GM12878 (cell line): ENCODE data around the gene GMPPA.

Source experiments
- CHD4 ChIP-seq: fragments of 200-600 bp; sonication (generic); IDR thresholded peaks from 2 replicates; pipeline ENCODE4 v1.6.1; 2016; ENCODE audit warnings: mild to moderate bottlenecking
- EZH2 ChIP-seq: IDR thresholded peaks from 2 replicates; pipeline ENCODE4 v1.6.1; 2012; ENCODE audit warnings: low read depth, mild to moderate bottlenecking, control low read depth, inconsistent platforms, low read length, borderline replicate concordance; ENCODE audit not compliant: control insufficient read depth
- PKNOX1 ChIP-seq: fragments of 450-650 bp; IDR thresholded peaks from 2 replicates; pipeline ENCODE4 v1.6.1; 2016; ENCODE audit warnings: mild to moderate bottlenecking
- POLR2AphosphoS5 ChIP-seq: IDR thresholded peaks from 2 replicates; pipeline ENCODE4 v1.6.1; 2011; ENCODE audit warnings: mild to moderate bottlenecking, low read length, inconsistent platforms
- TF ChIP-seq, protein P1 (sequence below): IDR thresholded peaks from 2 replicates; pipeline ENCODE4 v1.6.1; 2011; ENCODE audit warnings: borderline replicate concordance, low read depth, mild to moderate bottlenecking, moderate library complexity, mixed read lengths, low read length; ENCODE audit not compliant: insufficient read depth; ENCODE audit errors: extremely low read length
- TF ChIP-seq, protein P2 (sequence below), 3 experiments: IDR thresholded peaks in 2 of 3; conservative IDR thresholded peaks in 1 of 3; 2 replicates each; pipeline ENCODE4 v1.5.1; 2011; ENCODE audit warnings: low read depth in 3 of 3, low read length in 3 of 3, mild to moderate bottlenecking in 3 of 3, control low read depth in 2 of 3, moderate library complexity in 2 of 3, inconsistent platforms in 1 of 3, mixed read lengths in 1 of 3; ENCODE audit not compliant: control insufficient read depth in 2 of 3, insufficient read depth in 1 of 3; ENCODE audit errors: extremely low read depth in 1 of 3

DNA sequence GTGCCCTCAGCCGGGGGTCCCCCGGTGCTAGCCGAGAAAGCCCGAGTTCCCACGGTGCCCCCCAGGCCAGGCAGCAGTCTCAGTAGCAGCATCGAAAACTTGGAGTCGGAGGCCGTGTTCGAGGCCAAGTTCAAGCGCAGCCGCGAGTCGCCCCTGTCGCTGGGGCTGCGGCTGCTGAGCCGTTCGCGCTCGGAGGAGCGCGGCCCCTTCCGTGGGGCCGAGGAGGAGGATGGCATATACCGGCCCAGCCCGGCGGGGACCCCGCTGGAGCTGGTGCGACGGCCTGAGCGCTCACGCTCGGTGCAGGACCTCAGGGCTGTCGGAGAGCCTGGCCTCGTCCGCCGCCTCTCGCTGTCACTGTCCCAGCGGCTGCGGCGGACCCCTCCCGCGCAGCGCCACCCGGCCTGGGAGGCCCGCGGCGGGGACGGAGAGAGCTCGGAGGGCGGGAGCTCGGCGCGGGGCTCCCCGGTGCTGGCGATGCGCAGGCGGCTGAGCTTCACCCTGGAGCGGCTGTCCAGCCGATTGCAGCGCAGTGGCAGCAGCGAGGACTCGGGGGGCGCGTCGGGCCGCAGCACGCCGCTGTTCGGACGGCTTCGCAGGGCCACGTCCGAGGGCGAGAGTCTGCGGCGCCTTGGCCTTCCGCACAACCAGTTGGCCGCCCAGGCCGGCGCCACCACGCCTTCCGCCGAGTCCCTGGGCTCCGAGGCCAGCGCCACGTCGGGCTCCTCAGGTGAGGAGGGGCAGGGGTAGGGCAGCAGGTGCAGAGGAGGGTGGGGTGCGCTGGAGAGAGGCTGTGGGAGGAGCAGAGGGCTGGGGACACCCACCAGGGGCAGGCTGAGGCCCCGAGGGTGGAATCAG, 14.1 kb upstream of the GMPPA start:
- TF ChIP-seq, protein P1, sequence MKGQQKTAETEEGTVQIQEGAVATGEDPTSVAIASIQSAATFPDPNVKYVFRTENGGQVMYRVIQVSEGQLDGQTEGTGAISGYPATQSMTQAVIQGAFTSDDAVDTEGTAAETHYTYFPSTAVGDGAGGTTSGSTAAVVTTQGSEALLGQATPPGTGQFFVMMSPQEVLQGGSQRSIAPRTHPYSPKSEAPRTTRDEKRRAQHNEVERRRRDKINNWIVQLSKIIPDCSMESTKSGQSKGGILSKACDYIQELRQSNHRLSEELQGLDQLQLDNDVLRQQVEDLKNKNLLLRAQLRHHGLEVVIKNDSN: no peak
- TF ChIP-seq EZH2 (no peak), POLR2AphosphoS5 (no peak), PKNOX1 (no peak), CHD4 (no peak)
- TF ChIP-seq, protein P2, sequence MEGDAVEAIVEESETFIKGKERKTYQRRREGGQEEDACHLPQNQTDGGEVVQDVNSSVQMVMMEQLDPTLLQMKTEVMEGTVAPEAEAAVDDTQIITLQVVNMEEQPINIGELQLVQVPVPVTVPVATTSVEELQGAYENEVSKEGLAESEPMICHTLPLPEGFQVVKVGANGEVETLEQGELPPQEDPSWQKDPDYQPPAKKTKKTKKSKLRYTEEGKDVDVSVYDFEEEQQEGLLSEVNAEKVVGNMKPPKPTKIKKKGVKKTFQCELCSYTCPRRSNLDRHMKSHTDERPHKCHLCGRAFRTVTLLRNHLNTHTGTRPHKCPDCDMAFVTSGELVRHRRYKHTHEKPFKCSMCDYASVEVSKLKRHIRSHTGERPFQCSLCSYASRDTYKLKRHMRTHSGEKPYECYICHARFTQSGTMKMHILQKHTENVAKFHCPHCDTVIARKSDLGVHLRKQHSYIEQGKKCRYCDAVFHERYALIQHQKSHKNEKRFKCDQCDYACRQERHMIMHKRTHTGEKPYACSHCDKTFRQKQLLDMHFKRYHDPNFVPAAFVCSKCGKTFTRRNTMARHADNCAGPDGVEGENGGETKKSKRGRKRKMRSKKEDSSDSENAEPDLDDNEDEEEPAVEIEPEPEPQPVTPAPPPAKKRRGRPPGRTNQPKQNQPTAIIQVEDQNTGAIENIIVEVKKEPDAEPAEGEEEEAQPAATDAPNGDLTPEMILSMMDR (IDR thresholded peaks at IDR 0.05 in 2 of 3, conservative IDR thresholded peaks at IDR 0.05 in 1 of 3; ENCODE audit: control insufficient read depth in 2 of 3, extremely low read depth in 1 of 3, insufficient read depth in 1 of 3, low read depth in 3 of 3, low read length in 3 of 3): no peak
